NCI-H2171 (cell line): Measurements from ENCODE around the gene COTL1.
"Not testable (repeated sequence)": the region's sequence is repeated elsewhere in the genome, so short reads cannot be mapped to it uniquely, and the experiment has no call there.

Source experiments
- DNase-seq: peaks from one replicate; lab custom pipeline; 2025; lab: John Stamatoyannopoulos, UW

The COTL1 gene

DNA sequence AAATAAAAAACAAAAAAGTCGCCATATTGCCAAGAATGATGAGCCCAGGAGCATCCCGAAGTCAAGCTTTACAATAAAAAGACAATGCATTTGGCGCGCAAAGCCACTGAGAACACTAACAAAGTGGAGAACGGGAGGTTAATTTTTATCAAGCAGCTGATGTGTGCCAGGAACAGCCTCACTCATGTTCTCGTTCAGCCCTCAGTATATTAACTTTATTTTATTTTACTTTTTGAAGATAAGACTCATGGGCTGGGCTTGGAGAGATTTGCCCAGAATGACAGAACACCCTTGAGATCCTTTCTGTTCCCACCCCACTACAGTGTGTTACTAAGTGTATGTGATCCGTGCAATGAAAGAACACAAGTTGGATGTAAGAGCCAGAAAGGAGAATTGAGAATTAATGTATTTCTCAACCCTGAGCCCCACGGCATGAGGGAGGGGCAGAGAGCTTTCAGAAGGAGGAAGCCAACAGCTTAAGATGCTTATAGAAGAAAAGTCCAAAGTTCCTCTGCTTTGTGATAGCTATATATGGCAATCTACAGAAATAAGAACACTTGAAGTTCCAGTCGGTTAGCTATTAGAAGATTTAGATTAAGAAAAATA is 48.4 kb downstream of the COTL1 start:
- DNase-seq = no peak

DNA sequence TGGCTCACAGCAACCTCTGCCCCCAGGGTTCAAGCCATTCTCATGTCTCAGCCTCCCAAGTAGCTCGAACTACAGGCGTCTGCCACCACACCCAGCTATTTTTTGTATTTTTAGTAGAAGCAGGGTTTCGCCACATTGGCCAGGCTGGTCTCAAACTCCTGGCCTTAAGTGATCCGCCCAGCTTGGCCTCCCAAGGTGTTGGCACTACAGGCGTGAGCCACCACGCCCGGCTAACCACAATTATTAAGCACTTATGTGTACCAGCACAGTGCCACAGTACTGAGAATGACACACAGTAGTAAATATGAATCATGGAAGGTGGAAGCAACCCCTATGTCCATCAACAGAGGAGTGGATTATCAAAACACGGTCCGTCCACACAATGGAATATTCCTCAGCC is 49.8 kb downstream of the COTL1 start:
- DNase-seq = no peak

GRCh38 chr16:84567286-84567962 is 50.5 kb downstream of the COTL1 start:
- DNase-seq = no peak

- DNase-seq = no peak
These were observed 51.2 kb downstream of the COTL1 start for GRCh38 chr16:84566545-84567257.

DNA sequence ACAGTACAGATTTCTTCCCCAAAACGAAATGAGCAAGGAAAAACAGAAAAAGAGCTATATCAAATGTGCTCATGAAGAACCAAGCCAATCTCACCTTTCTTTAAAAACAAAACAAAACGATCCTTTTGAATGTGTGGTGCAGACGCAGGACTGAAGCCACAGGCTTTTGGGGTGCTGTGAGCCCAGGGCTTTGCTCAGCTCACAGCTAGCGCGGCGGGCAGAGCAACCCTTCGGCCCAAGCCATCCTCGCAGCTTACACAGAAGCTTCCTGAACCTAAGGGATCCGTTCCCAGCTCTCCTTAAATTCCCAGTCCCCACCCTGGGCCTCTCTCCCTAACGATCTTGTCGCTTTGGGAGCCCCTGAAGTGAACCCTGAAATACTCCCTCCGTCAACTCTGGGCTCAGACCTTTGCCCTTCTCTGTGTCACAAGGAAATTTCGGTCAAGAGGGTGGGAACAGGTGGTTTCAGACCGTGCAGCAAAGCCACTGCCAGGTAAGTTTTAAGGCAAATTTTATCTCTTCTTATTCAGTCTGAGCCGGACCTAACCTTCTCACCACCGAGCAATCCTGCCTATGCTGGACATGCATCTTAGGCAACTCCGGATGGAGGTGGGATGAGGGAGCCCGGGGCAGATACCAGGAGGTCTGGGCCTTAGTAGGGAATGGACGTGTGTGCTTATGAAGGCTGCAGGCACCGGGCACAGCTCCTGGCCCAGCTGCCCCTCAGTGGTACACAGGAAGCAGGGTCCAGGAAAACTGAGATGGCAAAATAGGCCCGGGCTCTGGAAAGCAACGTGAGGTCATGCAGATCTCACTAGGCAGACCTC is 52.0 kb downstream of the COTL1 start:
- no peak for DNase-seq

DNA sequence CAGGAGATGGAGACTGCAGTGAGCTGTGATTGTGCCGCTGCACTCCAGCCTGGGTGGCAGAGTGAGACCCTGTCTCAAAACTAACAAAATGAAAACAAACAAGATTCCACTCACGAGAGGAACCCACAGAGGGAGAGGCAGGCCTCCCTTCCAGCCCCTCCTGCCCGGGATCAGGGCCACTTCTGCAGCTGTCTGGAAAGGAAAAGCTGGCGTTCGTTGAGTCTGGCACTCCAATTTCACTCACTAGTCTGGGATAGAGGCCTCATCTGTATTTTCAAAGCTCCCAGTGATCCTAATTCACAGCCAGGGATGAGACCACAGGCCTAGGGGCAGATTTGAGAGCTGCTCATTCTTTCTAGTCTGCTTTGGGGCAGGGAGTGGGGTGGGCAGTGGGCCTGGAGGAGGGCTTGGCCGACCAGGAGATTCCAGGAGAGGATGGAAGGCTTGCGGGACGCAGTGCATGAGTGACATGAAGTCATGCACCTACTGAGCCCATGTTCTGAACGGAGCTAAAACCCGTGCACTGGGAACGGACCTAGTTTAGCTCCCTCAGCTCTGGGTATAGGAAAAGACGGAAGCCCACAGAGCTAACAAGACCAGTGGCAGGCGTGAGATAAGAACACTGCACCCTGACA is 54.0 kb downstream of the COTL1 start:
- DNase-seq = no peak

DNA sequence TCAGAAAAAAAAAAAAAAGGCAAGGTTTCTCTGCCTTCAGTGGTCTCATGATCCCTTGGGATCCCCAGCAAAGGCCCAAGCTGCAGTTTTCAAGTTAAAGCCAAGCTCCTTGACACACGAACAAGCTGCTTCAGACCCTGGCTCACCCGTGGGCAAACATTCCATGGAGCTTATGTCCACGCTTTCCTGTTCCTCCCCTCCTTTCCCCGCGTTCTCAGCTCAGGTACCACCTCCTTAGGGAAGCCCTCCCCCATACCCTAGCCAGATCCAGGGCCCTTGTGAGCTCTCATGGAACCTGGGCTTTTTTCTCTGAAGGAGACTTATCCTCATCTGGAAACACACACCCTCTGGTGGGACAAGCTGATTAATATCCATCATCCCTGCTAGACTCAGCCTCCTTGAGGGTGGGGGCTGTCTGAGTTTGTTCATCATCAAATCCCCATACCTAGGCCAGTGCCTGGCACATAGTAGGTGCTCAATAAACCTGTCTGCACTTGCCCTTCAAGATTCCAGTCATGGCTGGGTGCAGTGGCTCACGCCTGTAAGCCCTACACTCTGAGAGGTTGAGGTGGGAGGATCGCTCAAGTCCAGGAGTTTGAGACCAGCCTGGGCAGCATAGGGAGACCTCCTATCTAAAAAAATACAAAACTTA is 54.7 kb downstream of the COTL1 start:
- DNase-seq = no peak

GRCh38 chr16:84562174-84562815 is 55.6 kb downstream of the COTL1 start:
- no peak for DNase-seq

DNA sequence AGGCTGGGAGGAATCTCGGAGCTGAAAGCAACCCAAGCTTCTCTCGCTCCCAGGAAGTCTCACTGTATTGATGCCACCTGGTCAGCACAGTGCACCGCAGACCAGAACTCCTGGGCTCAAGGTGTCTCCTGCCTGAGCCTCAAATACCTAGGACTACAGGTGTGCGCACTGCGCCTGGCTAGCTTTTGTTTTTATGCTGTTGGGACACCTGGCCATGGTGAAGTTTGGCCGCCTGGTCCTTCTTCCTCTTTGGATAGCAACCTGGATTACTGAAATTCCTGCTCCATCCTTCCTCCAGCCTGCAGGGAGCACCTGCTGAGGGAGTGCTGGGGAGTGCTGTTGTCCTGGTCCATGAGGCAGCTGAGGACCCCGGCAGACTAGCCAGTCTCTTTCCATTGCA is 56.6 kb downstream of the COTL1 start:
- no peak for DNase-seq

DNA sequence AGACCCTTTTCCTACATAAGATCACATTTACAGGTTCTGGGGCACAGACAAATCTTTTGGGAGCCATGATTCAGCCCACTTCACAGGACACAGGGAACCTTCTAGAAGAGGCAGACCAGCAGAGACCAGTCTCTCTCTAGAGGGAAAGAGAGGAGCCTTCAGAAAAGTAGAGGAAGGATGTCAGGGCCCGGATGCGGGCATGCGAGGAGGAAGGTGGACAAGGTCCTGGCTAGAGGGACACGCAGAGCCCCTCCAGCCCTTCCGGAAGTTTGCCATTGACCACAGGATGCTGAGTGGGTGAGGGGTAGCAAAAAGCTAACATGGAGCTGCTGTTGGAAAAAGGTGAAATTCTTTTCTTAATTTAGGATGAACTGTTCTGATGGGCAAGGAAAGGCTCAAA is 57.6 kb downstream of the COTL1 start:
- no peak for DNase-seq

DNA sequence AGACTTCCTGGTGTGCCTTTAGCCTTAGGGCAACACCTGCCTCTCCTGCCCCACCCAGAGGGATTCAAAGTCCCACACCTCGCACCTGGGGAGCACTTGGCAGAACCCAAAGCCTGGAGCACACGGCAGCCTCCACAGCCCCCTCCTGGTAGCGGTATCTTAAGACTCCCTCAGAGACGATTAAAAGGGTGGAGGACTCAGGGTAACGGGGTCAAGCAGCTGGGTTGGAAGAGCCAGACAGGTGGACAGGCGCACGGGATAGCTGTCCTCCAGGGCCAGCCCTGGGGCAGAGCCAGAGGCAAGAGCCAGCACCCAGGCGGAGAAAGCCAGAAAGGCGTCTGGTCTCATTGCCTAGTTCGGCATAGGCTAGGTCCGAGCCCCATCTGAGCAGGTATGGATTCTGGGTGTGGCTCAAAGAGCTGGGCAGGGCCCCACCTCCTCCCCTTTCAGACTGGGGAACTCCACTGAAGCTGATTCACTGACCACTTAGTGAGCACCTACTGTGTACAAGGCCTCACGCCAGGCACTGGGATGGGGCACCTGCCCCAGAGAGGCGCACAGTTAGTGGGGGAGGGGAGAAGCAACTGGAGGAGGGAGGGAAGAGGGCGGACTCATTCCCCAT is 58.5 kb downstream of the COTL1 start:
- no peak for DNase-seq

GRCh38 chr16:84558850-84559249 is 59.0 kb downstream of the COTL1 start:
- DNase-seq = not testable (repeated sequence)

GRCh38 chr16:84557504-84557903 is 60.4 kb downstream of the COTL1 start:
- no peak for DNase-seq

- DNase-seq = no peak
These were observed 60.8 kb downstream of the COTL1 start for GRCh38 chr16:84557059-84557458.

DNA sequence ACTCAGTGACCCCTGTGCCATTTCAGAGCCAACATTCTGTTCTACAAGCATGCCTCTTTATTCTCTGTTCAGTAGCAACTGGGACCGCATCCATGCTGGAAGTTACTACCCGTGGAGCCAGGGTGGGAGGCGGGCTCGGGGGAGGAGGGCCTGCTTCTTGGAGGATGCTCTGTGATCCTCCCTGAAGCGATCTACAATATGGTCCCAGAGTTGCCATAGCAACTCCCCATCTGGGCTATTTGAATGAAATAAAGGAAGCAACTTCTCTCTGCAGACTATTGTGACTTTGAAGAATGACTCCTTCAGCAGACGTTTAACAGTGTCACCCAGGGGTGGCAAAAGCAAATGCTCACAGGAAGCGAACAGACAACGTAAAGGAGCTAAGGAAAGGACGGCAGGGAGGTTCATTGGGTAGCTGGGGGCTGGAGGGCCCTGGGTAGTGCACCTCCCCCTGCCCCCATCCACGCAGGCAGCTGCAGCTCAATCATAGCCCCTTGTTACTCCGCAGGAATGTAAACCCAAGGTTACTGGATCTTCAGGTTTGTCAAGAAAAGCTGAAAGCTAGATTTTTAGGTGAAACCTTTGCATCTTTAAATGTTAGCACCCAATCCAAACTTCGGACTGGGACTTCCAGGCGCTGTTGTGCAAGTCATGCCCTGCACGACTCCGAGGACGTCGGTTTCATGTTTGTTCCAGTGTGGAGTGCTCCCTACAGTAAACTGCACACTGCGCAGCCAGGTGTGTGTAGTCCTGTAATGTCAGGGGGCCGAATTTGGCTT is 62.3 kb downstream of the COTL1 start:
- peak; percentile 52 for DNase-seq

DNA sequence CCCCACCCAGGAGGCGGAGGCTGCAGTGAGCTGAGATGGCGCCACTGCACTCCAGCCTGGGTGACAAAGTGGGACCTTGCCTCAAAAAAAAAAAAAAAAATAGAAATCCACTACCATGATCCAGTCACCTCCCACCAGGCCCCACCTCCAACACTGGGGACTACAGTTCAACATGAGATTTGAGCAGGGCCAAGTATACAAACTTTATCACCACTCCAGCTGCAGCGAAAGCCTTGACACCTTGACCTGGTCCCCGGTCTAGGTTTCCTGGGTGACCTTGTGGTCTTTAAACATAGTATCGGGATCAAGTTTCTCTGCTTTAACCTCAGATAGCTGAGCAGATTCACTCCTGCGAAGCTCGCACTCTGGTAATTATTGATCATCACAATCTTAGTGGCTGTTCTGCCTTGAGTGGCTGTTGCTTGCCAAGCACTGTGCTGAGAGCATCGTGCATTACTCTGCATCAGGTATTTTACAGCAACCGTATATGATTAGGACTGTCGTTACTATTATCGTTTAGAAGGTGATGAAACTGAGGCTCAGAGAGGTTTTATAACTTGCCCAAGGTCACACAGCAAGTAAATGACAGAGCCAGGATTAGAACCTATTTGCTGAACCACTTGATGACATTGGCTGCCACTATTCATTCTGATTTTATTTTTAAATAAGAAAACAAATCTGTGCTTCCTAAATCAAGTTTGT is 63.1 kb downstream of the COTL1 start:
- DNase-seq = no peak

DNA sequence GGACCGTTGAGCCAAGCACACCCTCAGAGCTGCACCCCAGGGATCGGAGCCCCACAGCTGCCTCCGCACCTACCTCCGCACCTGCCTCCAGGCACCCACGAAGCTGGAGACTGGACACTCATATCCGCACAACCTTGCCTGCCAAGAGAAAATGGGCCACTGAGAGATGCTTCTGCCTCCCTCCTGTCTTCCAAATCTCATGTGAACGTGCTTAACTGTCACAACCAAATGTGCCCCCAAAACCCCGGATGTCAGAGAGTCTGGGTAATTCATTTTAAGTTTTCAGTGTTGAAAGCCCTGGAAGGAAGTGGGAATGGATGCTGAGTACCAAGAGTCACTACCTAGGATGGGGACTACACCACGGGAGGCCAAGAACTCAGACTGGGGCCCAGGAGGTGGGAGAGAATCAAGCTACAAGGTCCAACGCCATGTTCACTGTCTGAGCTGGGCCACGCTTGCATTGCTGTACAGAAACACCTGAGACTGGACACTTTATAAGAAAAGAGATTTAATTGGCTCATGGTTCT is 63.9 kb downstream of the COTL1 start:
- no peak for DNase-seq

DNA sequence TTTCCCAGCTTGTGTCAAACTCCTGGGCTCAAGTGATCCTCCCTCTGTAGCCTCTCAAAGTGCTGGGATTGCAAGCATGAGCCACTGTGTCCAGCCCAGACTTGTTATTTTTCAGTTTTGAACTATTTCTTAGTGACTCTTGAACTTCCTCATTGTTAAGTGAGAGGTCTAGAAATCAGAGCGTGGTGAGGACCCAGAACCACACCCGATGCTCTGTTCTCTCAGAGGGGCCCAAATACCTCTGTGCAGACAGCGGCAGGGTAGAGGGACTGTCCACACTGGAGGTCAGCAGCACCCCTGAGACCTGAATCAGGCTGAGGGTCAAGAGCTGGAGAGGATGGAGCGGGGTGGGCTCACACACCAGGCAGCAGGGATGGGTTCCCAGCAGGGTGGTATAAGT is 65.7 kb downstream of the COTL1 start:
- DNase-seq = no peak

DNA sequence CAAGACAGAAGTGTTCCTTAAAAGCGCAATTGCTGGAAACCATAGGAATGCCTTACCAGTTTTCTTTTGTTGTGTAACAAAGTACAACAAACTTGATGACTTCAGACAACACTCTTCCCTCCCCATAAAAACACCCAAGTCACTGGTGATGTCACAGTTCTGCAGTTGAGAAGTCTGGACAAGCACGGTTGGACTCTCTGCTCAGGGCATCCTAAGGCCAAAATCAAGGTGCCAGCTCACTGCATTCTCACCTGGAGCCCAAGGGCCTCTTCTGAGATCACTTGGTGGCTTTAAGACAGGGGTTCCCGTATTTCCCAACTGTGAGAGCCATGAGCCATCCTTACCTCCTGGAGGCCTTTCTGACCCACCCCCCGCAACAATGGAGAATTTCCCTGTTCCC is 67.8 kb downstream of the COTL1 start:
- DNase-seq = no peak
